Mesenchymal stem cell (in vitro differentiated cells and primary cell): ENCODE data around the gene MAPKAP1.

Experiments used
- DNase-seq: peaks from one replicate; pipeline ENCODE4 v3.0.0-alpha.2; 2013
- H2AFZ ChIP-seq: one replicate; pipeline ENCODE4 v1.6.1; 2013; ENCODE audit warnings: low read depth, mild to moderate bottlenecking, control low read depth, inconsistent platforms, low read length, moderate library complexity
- H2AK5ac ChIP-seq: 2 replicates; pipeline ENCODE4 v1.6.1; 2013; ENCODE audit warnings: low read length, moderate library complexity, mild to moderate bottlenecking, inconsistent platforms; ENCODE audit not compliant: severe bottlenecking
- H2BK120ac ChIP-seq: one replicate; pipeline ENCODE4 v1.6.1; 2013; ENCODE audit warnings: low read depth, mild to moderate bottlenecking, inconsistent platforms, low read length, moderate library complexity
- H2BK12ac ChIP-seq, 2 experiments: one replicate each; pipeline ENCODE4 v1.6.1; 2013; ENCODE audit warnings: inconsistent platforms in 2 of 2, low read length in 2 of 2, mild to moderate bottlenecking in 2 of 2, moderate library complexity in 2 of 2, control low read depth in 1 of 2
- H2BK15ac ChIP-seq: one replicate; pipeline ENCODE4 v1.6.1; 2013; ENCODE audit warnings: mild to moderate bottlenecking, low read depth, inconsistent platforms; ENCODE audit not compliant: poor library complexity, severe bottlenecking
- H2BK5ac ChIP-seq: 2 replicates; pipeline ENCODE4 v1.6.1; 2013; ENCODE audit warnings: low read depth, mild to moderate bottlenecking, low read length, control low read depth, inconsistent platforms; ENCODE audit not compliant: poor library complexity, severe bottlenecking
- H3K14ac ChIP-seq, 2 experiments: one replicate each; pipeline ENCODE4 v1.6.1; 2013; ENCODE audit warnings: inconsistent platforms in 2 of 2, low read length in 2 of 2, control low read depth in 1 of 2, mild to moderate bottlenecking in 1 of 2, moderate library complexity in 1 of 2
- H3K18ac ChIP-seq, 2 experiments: one replicate each; pipeline ENCODE4 v1.6.1; 2013; ENCODE audit warnings: inconsistent platforms in 2 of 2, low read length in 2 of 2, control low read depth in 1 of 2, low read depth in 1 of 2, mild to moderate bottlenecking in 1 of 2
- H3K23ac ChIP-seq, 2 experiments: one replicate each; pipeline ENCODE4 v1.6.1; 2013; ENCODE audit warnings: inconsistent platforms in 2 of 2, low read length in 2 of 2, mild to moderate bottlenecking in 2 of 2, moderate library complexity in 2 of 2, control low read depth in 1 of 2
- H3K27ac ChIP-seq: 2 replicates; pipeline ENCODE4 v1.5.1; 2013; ENCODE audit warnings: mild to moderate bottlenecking, moderate library complexity, low read length, control low read depth, inconsistent platforms; ENCODE audit not compliant: poor library complexity, severe bottlenecking
- H3K27me3 ChIP-seq, 2 experiments: 2 replicates each; pipeline versions ENCODE4 v1.6.1 to v1.7.0; 2013; ENCODE audit warnings: low read length in 2 of 2, mild to moderate bottlenecking in 2 of 2, moderate library complexity in 2 of 2, control low read depth in 1 of 2, inconsistent platforms in 1 of 2; ENCODE audit not compliant: control insufficient read depth in 1 of 2, insufficient read depth in 1 of 2
- H3K36me3 ChIP-seq, 2 experiments: 2 replicates each; pipeline versions ENCODE4 v1.6.1 to v1.7.0; 2013; ENCODE audit warnings: low read length in 2 of 2, control low read depth in 1 of 2, inconsistent platforms in 1 of 2, low read depth in 1 of 2, mild to moderate bottlenecking in 1 of 2; ENCODE audit not compliant: insufficient read depth in 2 of 2, control insufficient read depth in 1 of 2
- H3K4ac ChIP-seq, 2 experiments: one replicate each; pipeline ENCODE4 v1.6.1; 2013; ENCODE audit warnings: inconsistent platforms in 2 of 2, low read length in 2 of 2, mild to moderate bottlenecking in 2 of 2, moderate library complexity in 2 of 2, control low read depth in 1 of 2, low read depth in 1 of 2
- H3K4me1 ChIP-seq: 2 replicates; pipeline ENCODE4 v1.6.1; 2013; ENCODE audit warnings: low read depth, low read length, control low read depth; ENCODE audit not compliant: control insufficient read depth, insufficient read depth
- H3K4me2 ChIP-seq: 2 replicates; pipeline ENCODE4 v1.6.1; 2013; ENCODE audit warnings: low read length, mild to moderate bottlenecking, inconsistent platforms; ENCODE audit not compliant: poor library complexity, severe bottlenecking
- H3K4me3 ChIP-seq, 2 experiments: 2 replicates each; pipeline versions ENCODE4 v1.5.1 to v1.7.0; 2013; ENCODE audit warnings: low read length in 2 of 2, mild to moderate bottlenecking in 2 of 2, control low read depth in 1 of 2, low read depth in 1 of 2; ENCODE audit not compliant: insufficient read depth in 1 of 2
- H3K79me1 ChIP-seq: replicated peaks from 2 replicates; pipeline ENCODE4 v1.6.1; 2013; ENCODE audit warnings: mild to moderate bottlenecking, control low read depth, low read length, inconsistent platforms; ENCODE audit not compliant: poor library complexity, severe bottlenecking
- H3K9ac ChIP-seq: 2 replicates; pipeline ENCODE4 v1.7.0; 2013; ENCODE audit warnings: mild to moderate bottlenecking, low read length, moderate library complexity
- H3K9me3 ChIP-seq: 2 replicates; pipeline ENCODE4 v1.7.0; 2013; ENCODE audit warnings: mild to moderate bottlenecking, low read length; ENCODE audit not compliant: control insufficient read depth
- H4K8ac ChIP-seq: one replicate; pipeline ENCODE4 v1.6.1; 2013; ENCODE audit warnings: inconsistent platforms, mild to moderate bottlenecking, low read length, moderate library complexity
- H4K91ac ChIP-seq: one replicate; pipeline ENCODE4 v1.6.1; 2013; ENCODE audit warnings: mild to moderate bottlenecking, low read length, inconsistent platforms
- WGBS: methylation state at CpG from one replicate; pipeline ENCODE4 v1.1.7; 2013; ENCODE audit warnings: mixed read lengths; 5-methylcytosine and 5-hydroxymethylcytosine counted together

Gene MAPKAP1

DNA sequence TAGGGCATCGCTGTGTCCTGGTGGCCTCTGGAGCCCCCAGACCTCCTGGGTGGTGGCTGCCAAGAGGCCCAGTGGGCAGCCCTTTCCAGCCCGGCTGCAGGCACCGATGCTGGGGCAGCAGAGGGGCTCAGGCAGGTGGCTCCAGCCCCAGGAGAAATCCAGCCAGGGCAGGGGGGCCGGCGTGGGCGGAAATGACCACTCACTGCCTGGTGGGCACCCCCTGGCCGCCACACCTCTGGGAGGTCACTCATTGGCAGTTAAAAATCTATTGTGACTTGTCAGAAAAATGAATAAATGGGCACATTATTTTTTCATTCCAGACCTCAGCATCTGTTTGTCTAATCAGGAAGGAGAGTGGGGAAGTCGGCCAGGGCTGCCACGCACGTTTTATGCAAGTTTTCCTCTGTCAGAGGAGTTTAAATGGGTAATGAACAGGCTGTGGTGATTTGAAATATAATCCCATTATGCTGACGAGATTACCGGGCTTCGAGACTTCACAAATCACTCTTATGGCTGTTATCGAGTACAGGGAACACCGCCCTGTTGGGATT lies 273.5 kb downstream of the MAPKAP1 start:
- peaks cover 17 to 22% of the 10 kb centered on the region in 2 experiments for H3K36me3 ChIP-seq
- H3K4me2 ChIP-seq = no peak overlapping the region
- 87% methylated on average over 15 of the region's 15 CpGs for WGBS
- no peak overlapping the region for H2BK5ac ChIP-seq
- no peak overlapping the region for H3K4me3 ChIP-seq
- H3K4ac ChIP-seq = no peak overlapping the region
- no peaks in the 10 kb centered on the region for H3K9me3 ChIP-seq
- H4K91ac ChIP-seq = no peak overlapping the region
- no peak overlapping the region for H3K9ac ChIP-seq
- H3K4me1 ChIP-seq = peaks cover 2% of the 10 kb centered on the region
- no peak overlapping the region for H2AK5ac ChIP-seq
- H3K23ac ChIP-seq = no peak overlapping the region
- no peak overlapping the region for H2BK15ac ChIP-seq
- H2BK120ac ChIP-seq = no peak overlapping the region
- no peak overlapping the region for H3K14ac ChIP-seq
- H3K18ac ChIP-seq = no peak overlapping the region
- H3K27me3 ChIP-seq = peaks cover 0 to 3% of the 10 kb centered on the region in 2 experiments
- H2BK12ac ChIP-seq = no peak overlapping the region
- H4K8ac ChIP-seq = no peak overlapping the region
- no peak for DNase-seq
- no peaks in the 10 kb centered on the region for H3K79me1 ChIP-seq
- H3K27ac ChIP-seq = no peak overlapping the region
- no peak overlapping the region for H2AFZ ChIP-seq

DNA sequence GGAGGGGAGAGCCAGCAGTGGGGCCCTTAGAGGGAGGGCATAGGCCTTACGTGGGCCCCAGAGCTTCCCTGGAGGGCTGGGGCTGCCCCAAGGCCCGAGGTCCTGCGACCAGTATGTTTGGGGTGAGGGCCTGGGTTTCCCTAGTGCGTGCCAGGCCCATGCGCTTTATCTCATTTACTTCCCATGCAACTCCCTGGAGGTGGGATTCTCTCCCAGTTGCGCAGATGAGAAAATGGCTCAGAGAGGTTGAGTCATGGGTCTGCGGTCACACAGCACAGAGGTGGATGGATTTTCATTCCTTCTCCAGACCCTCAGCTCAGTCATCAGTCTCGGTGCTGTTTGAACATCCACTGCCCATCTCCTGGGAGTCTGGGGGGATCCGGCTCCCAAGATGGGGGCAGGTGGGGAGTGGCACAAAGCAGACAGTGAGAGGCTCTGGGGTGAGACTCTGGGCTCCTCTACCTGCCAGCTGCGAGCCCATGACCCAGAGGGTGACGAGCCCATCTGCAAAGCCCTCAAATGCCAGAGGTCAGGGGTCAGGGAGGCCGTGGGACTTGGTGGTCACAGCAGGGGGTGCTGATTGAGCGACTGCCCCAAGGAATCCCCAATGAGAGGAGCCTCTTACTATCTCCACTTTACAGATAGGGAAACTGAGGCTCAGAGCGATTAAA lies 274.2 kb downstream of the MAPKAP1 start:
- WGBS = 93% methylated on average over 10 of the region's 14 CpGs
- no peak overlapping the region for H2BK120ac ChIP-seq
- no peak overlapping the region for H3K4ac ChIP-seq
- H3K4me2 ChIP-seq = no peak overlapping the region
- H3K9ac ChIP-seq = no peak overlapping the region
- no peak overlapping the region for H2BK15ac ChIP-seq
- H3K27me3 ChIP-seq = peaks cover 0 to 3% of the 10 kb centered on the region in 2 experiments
- no peak overlapping the region for H2AK5ac ChIP-seq
- no peak overlapping the region for H3K14ac ChIP-seq
- no peaks in the 10 kb centered on the region for H3K9me3 ChIP-seq
- H4K8ac ChIP-seq = no peak overlapping the region
- no peak overlapping the region for H3K23ac ChIP-seq
- no peak overlapping the region for H3K27ac ChIP-seq
- H3K4me1 ChIP-seq = peaks cover 2% of the 10 kb centered on the region
- H3K79me1 ChIP-seq = no peaks in the 10 kb centered on the region
- H2BK12ac ChIP-seq = no peak overlapping the region
- no peak overlapping the region for H2AFZ ChIP-seq
- no peak overlapping the region for H3K18ac ChIP-seq
- no peak for DNase-seq
- H2BK5ac ChIP-seq = no peak overlapping the region
- no peak overlapping the region for H3K4me3 ChIP-seq
- no peak overlapping the region for H4K91ac ChIP-seq
- H3K36me3 ChIP-seq = peaks cover 12 to 15% of the 10 kb centered on the region in 2 experiments

DNA sequence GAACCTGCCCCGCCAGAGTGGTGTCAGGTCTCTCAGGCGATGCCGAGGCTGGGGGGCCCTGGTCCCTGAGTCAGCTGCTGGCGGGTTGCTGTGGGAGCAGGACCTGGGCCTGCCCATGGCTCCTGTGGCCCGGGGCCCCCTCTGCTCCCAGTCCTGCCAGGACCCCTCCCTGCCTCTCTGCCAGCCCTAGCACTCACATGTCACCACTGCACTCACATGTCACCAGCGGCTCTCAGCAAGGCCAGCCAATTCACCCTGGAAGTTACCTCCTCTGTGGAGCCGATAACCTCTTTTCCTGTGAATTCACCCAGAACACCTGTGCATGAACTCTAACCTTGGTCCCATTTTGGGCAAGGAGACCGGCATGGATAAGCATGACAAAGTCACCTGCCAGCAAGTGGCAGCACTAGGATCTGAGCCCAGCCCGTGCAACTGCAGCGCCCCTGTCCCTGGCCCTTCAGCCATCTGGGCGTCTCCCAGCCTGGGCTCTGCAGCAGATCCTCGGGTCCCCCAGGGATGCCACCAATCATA lies 275.2 kb downstream of the MAPKAP1 start:
- Histone ChIP-seq H3K27ac (no peak overlapping the region), H3K36me3 (peaks cover 5 to 6% of the 10 kb centered on the region in 2 experiments), H3K18ac (no peak overlapping the region), H3K27me3 (peaks cover 0 to 3% of the 10 kb centered on the region in 2 experiments), H3K4me1 (peaks cover 2% of the 10 kb centered on the region), H3K9me3 (no peaks in the 10 kb centered on the region), H4K8ac (no peak overlapping the region), H3K79me1 (no peaks in the 10 kb centered on the region), H2BK15ac (no peak overlapping the region), H2BK12ac (no peak overlapping the region), H3K23ac (no peak overlapping the region), H3K9ac (no peak overlapping the region), H2BK5ac (no peak overlapping the region), H2BK120ac (no peak overlapping the region), H3K4me2 (no peak overlapping the region), H3K14ac (no peak overlapping the region), H3K4ac (no peak overlapping the region), H3K4me3 (no peak overlapping the region), H2AFZ (no peak overlapping the region), H4K91ac (no peak overlapping the region), H2AK5ac (no peak overlapping the region)
- DNase-seq = no peak
- 91% methylated on average over 12 of the region's 12 CpGs for WGBS

GRCh38 chr9:125431012-125431305 lies 276.0 kb downstream of the MAPKAP1 start:
- Histone ChIP-seq H3K36me3 (no peaks in the 10 kb centered on the region), H3K14ac (no peak overlapping the region), H3K27ac (no peak overlapping the region), H3K4me1 (peaks cover 3% of the 10 kb centered on the region), H3K4me2 (no peak overlapping the region), H3K9me3 (no peaks in the 10 kb centered on the region), H2BK5ac (no peak overlapping the region), H3K9ac (no peak overlapping the region), H3K23ac (no peak overlapping the region), H2AK5ac (no peak overlapping the region), H3K79me1 (no peaks in the 10 kb centered on the region), H2AFZ (no peak overlapping the region), H3K4me3 (no peak overlapping the region), H3K18ac (no peak overlapping the region), H2BK15ac (no peak overlapping the region), H4K8ac (no peak overlapping the region), H3K4ac (no peak overlapping the region), H3K27me3 (peaks cover 0 to 3% of the 10 kb centered on the region in 2 experiments), H2BK12ac (no peak overlapping the region), H4K91ac (no peak overlapping the region), H2BK120ac (no peak overlapping the region)
- whole genome bisulfite sequencing = 98% methylated on average over 3 of the region's 3 CpGs
- no peak for DNase-seq
